ENCODE data around the gene MPST. TPM values are rescaled to one million over a fixed set of nuclear protein-coding genes. Genes with fewer than 3 reads are reported as not detected.
"Not testable (repeated sequence)": the region's sequence is repeated elsewhere in the genome, so short reads cannot be mapped to it uniquely, and the experiment has no call there.

Gene MPST
- total RNA-seq, 8 experiments from 2014 or later: 18.3 to 43.2 (median 22.7) TPM

- ATAC-seq (replicated peaks in 6 of 8): peak in 4 of 8 experiments; percentile 68 to 96 (median 70)
- 0 to 77% (median 52%) methylated on average over 4 to 9 of the region's 12 CpGs; no CpG with 5 or more reads in 2 of the 10 experiments for WGBS, 10 experiments
- Histone ChIP-seq H3K4me3 (no peak overlapping the region), H3K27ac (no peak overlapping the region), H3K4me1 (replicated peaks in 1 of 2) (no peaks in the 10 kb centered on the region)
- in situ Hi-C loops (cut with MboI; ENCODE audit: low pct_unique_long_range_greater_than_20kb in 2 of 9, low sequenced_read_pairs in 9 of 9, unreplicated experiment in 9 of 9): loop anchor here in 2 of 9 experiments (25.0 kb wide), 2 partner anchors 201 to 451 kb away; partner anchors contain the start of genes IFT27 (in 2 of the 2) and EIF3D (in 1 of the 2)
These were observed 31.3 kb upstream of the MPST start for GRCh38 chr22:36988075-36988832.

GRCh38 chr22:36989012-36989411 lies 30.5 kb upstream of the MPST start:
- 67 to 100% (median 83%) methylated on average over 2 to 4 of the region's 4 CpGs; no CpG with 5 or more reads in 6 of the 10 experiments for WGBS, 10 experiments
- H3K27ac ChIP-seq; H3K4me3 ChIP-seq; ATAC-seq (replicated peaks in 6 of 8); H3K4me1 ChIP-seq (replicated peaks in 1 of 2): not testable (repeated sequence)
- in situ Hi-C loops (cut with MboI; ENCODE audit: low pct_unique_long_range_greater_than_20kb in 2 of 9, low sequenced_read_pairs in 9 of 9, unreplicated experiment in 9 of 9): loop anchor here in 2 of 9 experiments (25.0 kb wide), 2 partner anchors 202 to 452 kb away; partner anchors contain the start of genes IFT27 (in 2 of the 2) and EIF3D (in 1 of the 2)

GRCh38 chr22:36990457-36990856 lies 29.1 kb upstream of the MPST start:
- in situ Hi-C loops (cut with MboI; ENCODE audit: low pct_unique_long_range_greater_than_20kb in 2 of 9, low sequenced_read_pairs in 9 of 9, unreplicated experiment in 9 of 9): loop anchor here in 2 of 9 experiments (25.0 kb wide), 2 partner anchors 203 to 453 kb away; partner anchors contain the start of genes IFT27 (in 2 of the 2) and EIF3D (in 1 of the 2)
- Histone ChIP-seq H3K4me3 (no peak overlapping the region), H3K4me1 (replicated peaks in 1 of 2) (no peaks in the 10 kb centered on the region), H3K27ac (no peak overlapping the region)
- no peak for ATAC-seq (replicated peaks in 6 of 8)
- 7 to 100% (median 57%) methylated on average over 1 to 6 of the region's 6 CpGs; no CpG with 5 or more reads in 4 of the 10 experiments for WGBS, 10 experiments

GRCh38 chr22:36991206-36991605 lies 28.3 kb upstream of the MPST start:
- WGBS, 10 experiments: 17 to 63% (median 39%) methylated on average over 1 to 6 of the region's 6 CpGs; no CpG with 5 or more reads in 4 of the 10 experiments
- in situ Hi-C loops (cut with MboI; ENCODE audit: low pct_unique_long_range_greater_than_20kb in 2 of 9, low sequenced_read_pairs in 9 of 9, unreplicated experiment in 9 of 9): loop anchor here in 2 of 9 experiments (25.0 kb wide), 2 partner anchors 204 to 454 kb away; partner anchors contain the start of genes IFT27 (in 2 of the 2) and EIF3D (in 1 of the 2)
- Histone ChIP-seq H3K4me3 (no peak overlapping the region), H3K27ac (no peak overlapping the region), H3K4me1 (replicated peaks in 1 of 2) (no peaks in the 10 kb centered on the region)
- peak in 6 of 8 experiments; percentile 42 to 77 (median 58) for ATAC-seq (replicated peaks in 6 of 8)

- Histone ChIP-seq H3K4me1 (replicated peaks in 1 of 2) (no peaks in the 10 kb centered on the region), H3K4me3 (no peak overlapping the region), H3K27ac (no peak overlapping the region)
- 0 to 80% (median 60%) methylated on average over 1 to 2 of the region's 2 CpGs; no CpG with 5 or more reads in 5 of the 10 experiments for WGBS, 10 experiments
- in situ Hi-C loops (cut with MboI; ENCODE audit: low pct_unique_long_range_greater_than_20kb in 2 of 9, low sequenced_read_pairs in 9 of 9, unreplicated experiment in 9 of 9): loop anchor here in 2 of 9 experiments (25.0 kb wide), 2 partner anchors 210 to 460 kb away; partner anchors contain the start of genes IFT27 (in 2 of the 2) and EIF3D (in 1 of the 2)
- no peak for ATAC-seq (replicated peaks in 6 of 8)
These were observed 21.8 kb upstream of the MPST start for GRCh38 chr22:36997746-36998145.

GRCh38 chr22:36998620-36999351 lies 20.8 kb upstream of the MPST start:
- in situ Hi-C loops (cut with MboI; ENCODE audit: low pct_unique_long_range_greater_than_20kb in 2 of 9, low sequenced_read_pairs in 9 of 9, unreplicated experiment in 9 of 9): loop anchor here in 2 of 9 experiments (25.0 kb wide), 2 partner anchors 211 to 461 kb away; partner anchors contain the start of genes IFT27 (in 2 of the 2) and EIF3D (in 1 of the 2)
- Histone ChIP-seq H3K4me1 (replicated peaks in 1 of 2) (no peaks in the 10 kb centered on the region), H3K4me3 (no peak overlapping the region), H3K27ac (no peak overlapping the region)
- WGBS, 10 experiments: 0 to 96% (median 80%) methylated on average over 1 to 4 of the region's 9 CpGs; no CpG with 5 or more reads in 3 of the 10 experiments
- peak in 2 of 8 experiments; percentile 25 to 55 for ATAC-seq (replicated peaks in 6 of 8)

- 80% methylated on average over 1 of the region's 4 CpGs; no CpG with 5 or more reads in 8 of the 10 experiments for WGBS, 10 experiments
- no peak overlapping the region for H3K4me3 ChIP-seq
- peak in 1 of 8 experiments; percentile 37 for ATAC-seq (replicated peaks in 6 of 8)
- in situ Hi-C loops (cut with MboI; ENCODE audit: low pct_unique_long_range_greater_than_20kb in 2 of 9, low sequenced_read_pairs in 9 of 9, unreplicated experiment in 9 of 9): loop anchor here in 2 of 9 experiments (25.0 kb wide), 2 partner anchors 212 to 462 kb away; partner anchors contain the start of genes IFT27 (in 2 of the 2) and EIF3D (in 1 of the 2)
- H3K4me1 ChIP-seq (replicated peaks in 1 of 2): no peaks in the 10 kb centered on the region
- no peak overlapping the region for H3K27ac ChIP-seq
These were observed 20.1 kb upstream of the MPST start for GRCh38 chr22:36999463-36999862.

- 19 to 89% (median 68%) methylated on average over 3 to 9 of the region's 11 CpGs; no CpG with 5 or more reads in 2 of the 10 experiments for WGBS, 10 experiments
- Histone ChIP-seq H3K4me1 (replicated peaks in 1 of 2) (no peaks in the 10 kb centered on the region), H3K4me3 (no peak overlapping the region), H3K27ac (no peak overlapping the region)
- in situ Hi-C loops (cut with MboI; ENCODE audit: low pct_unique_long_range_greater_than_20kb in 2 of 9, low sequenced_read_pairs in 9 of 9, unreplicated experiment in 9 of 9): no loop called here
- ATAC-seq (replicated peaks in 6 of 8): no peak
These were observed 18.6 kb upstream of the MPST start for GRCh38 chr22:37000676-37001534.

- Histone ChIP-seq H3K4me3 (no peak overlapping the region), H3K4me1 (replicated peaks in 1 of 2) (no peaks in the 10 kb centered on the region), H3K27ac (no peak overlapping the region)
- ATAC-seq (replicated peaks in 6 of 8): no peak
- WGBS, 10 experiments: 10 to 86% (median 39%) methylated on average over 1 to 6 of the region's 12 CpGs; no CpG with 5 or more reads in 4 of the 10 experiments
- in situ Hi-C loops (cut with MboI; ENCODE audit: low pct_unique_long_range_greater_than_20kb in 2 of 9, low sequenced_read_pairs in 9 of 9, unreplicated experiment in 9 of 9): no loop called here
These were observed 17.7 kb upstream of the MPST start for GRCh38 chr22:37001826-37002225.

- in situ Hi-C loops (cut with MboI; ENCODE audit: low pct_unique_long_range_greater_than_20kb in 2 of 9, low sequenced_read_pairs in 9 of 9, unreplicated experiment in 9 of 9): no loop called here
- Histone ChIP-seq H3K4me3 (no peak overlapping the region), H3K4me1 (replicated peaks in 1 of 2) (no peaks in the 10 kb centered on the region), H3K27ac (no peak overlapping the region)
- ATAC-seq (replicated peaks in 6 of 8): no peak
- WGBS, 10 experiments: 80 to 85% (median 81%) methylated on average over 1 to 6 of the region's 7 CpGs; no CpG with 5 or more reads in 6 of the 10 experiments
These were observed 16.9 kb upstream of the MPST start for GRCh38 chr22:37002633-37003032.

- H3K4me3 ChIP-seq: no peak overlapping the region
- H3K4me1 ChIP-seq (replicated peaks in 1 of 2): no peaks in the 10 kb centered on the region
- H3K27ac ChIP-seq: no peak overlapping the region
- peak in 2 of 8 experiments; percentile 41 to 48 for ATAC-seq (replicated peaks in 6 of 8)
- in situ Hi-C loops (cut with MboI; ENCODE audit: low pct_unique_long_range_greater_than_20kb in 2 of 9, low sequenced_read_pairs in 9 of 9, unreplicated experiment in 9 of 9): no loop called here
- WGBS, 10 experiments: 0 to 80% (median 38%) methylated on average over 1 to 2 of the region's 2 CpGs; no CpG with 5 or more reads in 6 of the 10 experiments
These were observed 11.9 kb upstream of the MPST start for GRCh38 chr22:37007651-37008050.

GRCh38 chr22:37008365-37008764 lies 11.2 kb upstream of the MPST start:
- in situ Hi-C loops (cut with MboI; ENCODE audit: low pct_unique_long_range_greater_than_20kb in 2 of 9, low sequenced_read_pairs in 9 of 9, unreplicated experiment in 9 of 9): no loop called here
- no peak overlapping the region for H3K27ac ChIP-seq
- no peak for ATAC-seq (replicated peaks in 6 of 8)
- no peaks in the 10 kb centered on the region for H3K4me1 ChIP-seq (replicated peaks in 1 of 2)
- H3K4me3 ChIP-seq: no peak overlapping the region
- 30 to 80% (median 65%) methylated on average over 1 to 2 of the region's 2 CpGs; no CpG with 5 or more reads in 5 of the 10 experiments for WGBS, 10 experiments
